OCI-LY3 (cell line): Measurements from ENCODE around the gene APOBEC3H.

ENCODE experiments used
- H2AFZ ChIP-seq: fragments of 200-600, 300-600 bp; shearing (Covaris generic); 2 replicates; pipeline ENCODE4 v1.6.0; 2014; ENCODE audit warnings: antibody characterized with exemption, low read depth, low read length
- H3K27ac ChIP-seq: fragments of 200-600, 300-600 bp; sonication (generic); 2 replicates; pipeline ENCODE4 v1.5.1; 2014; ENCODE audit warnings: mild to moderate bottlenecking, low read length, moderate library complexity, mixed read lengths
- H3K27me3 ChIP-seq: fragments of 200-600, 300-600 bp; sonication (generic); 2 replicates; pipeline ENCODE4 v1.6.1; 2014; ENCODE audit warnings: low read depth, low read length, mixed read lengths
- H3K36me3 ChIP-seq: fragments of 200-600, 300-600 bp; sonication (generic); replicated peaks from 2 replicates; pipeline ENCODE3; 2014; ENCODE audit warnings: low read depth, low read length, mixed read lengths
- H3K4me1 ChIP-seq: fragments of 300-600, 200-600 bp; sonication (generic); 2 replicates; pipeline ENCODE4 v1.6.1; 2014; ENCODE audit warnings: low read length, mixed read lengths
- H3K4me2 ChIP-seq: fragments of 200-600, 300-600 bp; sonication (generic); 2 replicates; pipeline ENCODE4 v1.6.1; 2014; ENCODE audit warnings: low read length, mixed read lengths
- H3K4me3 ChIP-seq: fragments of 300-600, 200-600 bp; sonication (generic); 2 replicates; pipeline ENCODE4 v1.5.1; 2014; ENCODE audit warnings: antibody characterized with exemption, mild to moderate bottlenecking, low read length, moderate library complexity
- H3K79me2 ChIP-seq: fragments of 300-600, 200-600 bp; shearing (Covaris generic); 2 replicates; pipeline ENCODE4 v1.6.1; 2014; ENCODE audit warnings: mild to moderate bottlenecking, low read length, mixed read lengths
- H3K9ac ChIP-seq: fragments of 300-600, 200-600 bp; shearing (Covaris generic); 2 replicates; pipeline ENCODE4 v1.6.0; 2014; ENCODE audit warnings: mild to moderate bottlenecking, low read length, moderate library complexity
- H3K9me3 ChIP-seq: fragments of 200-600, 300-600 bp; shearing (Covaris generic); 2 replicates; pipeline ENCODE4 v1.6.1; 2014; ENCODE audit warnings: low read length, mixed read lengths; ENCODE audit not compliant: insufficient read depth
- H4K20me1 ChIP-seq: fragments of 200-600, 300-600 bp; sonication (generic); 2 replicates; pipeline ENCODE4 v1.6.1; 2016; ENCODE audit warnings: low read length, mixed read lengths; ENCODE audit not compliant: insufficient read depth
- EZH2phosphoT487 ChIP-seq: fragments of 200-600 bp; shearing (Covaris generic); IDR thresholded peaks from 2 replicates; pipeline ENCODE4 v1.6.1; 2018; ENCODE audit warnings: antibody characterized with exemption, mixed run types, low read depth
- TF ChIP-seq, protein P1 (sequence below): fragments of 200-600, 300-600 bp; sonication (generic); IDR thresholded peaks from 2 replicates; pipeline ENCODE4 v1.5.1; 2014; ENCODE audit warnings: antibody characterized with exemption, low read length, low read depth

The APOBEC3H gene

DNA sequence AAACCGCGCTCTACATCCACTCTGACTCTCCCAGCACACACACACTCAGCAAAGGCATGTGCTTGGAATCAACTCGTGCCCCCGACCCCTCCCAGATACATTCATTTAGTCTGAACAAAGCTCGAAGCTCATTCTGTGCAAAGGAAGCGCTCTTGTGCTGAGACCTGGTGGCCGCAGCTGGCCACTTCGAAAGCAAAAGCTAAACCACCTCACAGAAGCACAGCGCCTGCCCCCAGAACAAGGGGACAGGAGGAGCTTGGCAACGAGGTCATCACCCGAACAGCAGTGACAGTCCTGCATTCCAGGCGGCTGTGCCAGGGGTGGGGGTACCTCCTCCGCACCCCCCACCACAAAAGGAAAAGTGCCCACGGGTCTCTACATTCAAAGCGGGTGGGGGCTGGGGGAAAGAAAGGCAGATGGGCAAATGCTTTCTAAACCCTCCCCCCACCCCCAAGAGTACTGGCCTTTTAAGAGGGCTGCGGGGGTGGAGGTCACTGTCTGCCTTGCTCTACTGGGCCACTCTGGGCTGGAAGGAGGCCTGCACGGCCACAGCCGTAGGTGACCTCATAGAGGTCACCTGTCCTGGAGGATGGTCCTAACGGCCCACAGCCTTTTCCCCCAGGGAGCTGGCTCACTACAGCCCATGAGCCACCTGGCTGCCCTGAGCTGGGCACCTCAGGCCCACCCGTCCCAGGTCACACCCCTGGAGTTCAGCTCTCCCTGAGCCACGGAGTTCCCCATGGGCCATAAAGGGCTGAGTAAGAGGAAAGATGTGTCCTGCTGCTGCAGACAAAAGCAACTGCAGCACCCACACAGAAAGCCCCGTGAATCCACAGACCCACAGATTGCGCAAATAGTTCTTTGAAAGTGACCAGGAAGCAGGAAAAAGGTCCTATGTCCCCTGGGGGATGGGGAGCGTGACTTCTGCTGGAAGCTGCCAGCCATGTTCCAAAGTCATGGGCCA is 34.1 kb downstream of the APOBEC3H start:
- Histone ChIP-seq H3K4me1 (no peaks in the 10 kb centered on the region), H4K20me1 (no peaks in the 10 kb centered on the region), H3K4me2 (no peak overlapping the region), H3K4me3 (no peak overlapping the region), H3K27me3 (peaks cover 15% of the 10 kb centered on the region), H3K36me3 (no peaks in the 10 kb centered on the region), H3K9ac (no peak overlapping the region), H2AFZ (no peak overlapping the region), H3K9me3 (no peaks in the 10 kb centered on the region), H3K79me2 (no peaks in the 10 kb centered on the region), H3K27ac (no peak overlapping the region)
- TF ChIP-seq, protein P1, sequence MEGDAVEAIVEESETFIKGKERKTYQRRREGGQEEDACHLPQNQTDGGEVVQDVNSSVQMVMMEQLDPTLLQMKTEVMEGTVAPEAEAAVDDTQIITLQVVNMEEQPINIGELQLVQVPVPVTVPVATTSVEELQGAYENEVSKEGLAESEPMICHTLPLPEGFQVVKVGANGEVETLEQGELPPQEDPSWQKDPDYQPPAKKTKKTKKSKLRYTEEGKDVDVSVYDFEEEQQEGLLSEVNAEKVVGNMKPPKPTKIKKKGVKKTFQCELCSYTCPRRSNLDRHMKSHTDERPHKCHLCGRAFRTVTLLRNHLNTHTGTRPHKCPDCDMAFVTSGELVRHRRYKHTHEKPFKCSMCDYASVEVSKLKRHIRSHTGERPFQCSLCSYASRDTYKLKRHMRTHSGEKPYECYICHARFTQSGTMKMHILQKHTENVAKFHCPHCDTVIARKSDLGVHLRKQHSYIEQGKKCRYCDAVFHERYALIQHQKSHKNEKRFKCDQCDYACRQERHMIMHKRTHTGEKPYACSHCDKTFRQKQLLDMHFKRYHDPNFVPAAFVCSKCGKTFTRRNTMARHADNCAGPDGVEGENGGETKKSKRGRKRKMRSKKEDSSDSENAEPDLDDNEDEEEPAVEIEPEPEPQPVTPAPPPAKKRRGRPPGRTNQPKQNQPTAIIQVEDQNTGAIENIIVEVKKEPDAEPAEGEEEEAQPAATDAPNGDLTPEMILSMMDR: no peak
- TF ChIP-seq EZH2phosphoT487: no peak

DNA sequence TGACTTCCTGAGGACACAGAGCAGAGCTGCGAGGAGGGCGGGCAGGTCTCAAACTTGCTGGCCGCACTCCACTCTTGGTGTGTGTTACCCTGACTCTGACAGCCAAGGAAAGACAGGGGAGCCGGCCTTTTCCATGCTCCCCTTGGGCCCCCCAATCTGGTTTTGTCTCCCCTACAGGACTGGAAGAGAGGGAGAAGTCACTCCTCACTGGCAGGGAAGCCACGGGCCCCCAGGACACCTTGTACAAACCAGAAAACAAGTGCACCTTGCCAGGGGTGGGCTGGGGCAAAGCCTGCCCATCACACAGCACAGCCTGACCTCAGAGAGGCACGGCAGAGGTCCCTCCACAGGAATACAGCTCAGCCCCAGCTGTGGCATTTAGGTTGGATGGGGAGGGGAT is 35.2 kb downstream of the APOBEC3H start:
- H3K4me1 ChIP-seq: no peaks in the 10 kb centered on the region
- no peak overlapping the region for H2AFZ ChIP-seq
- peaks cover 15% of the 10 kb centered on the region for H3K27me3 ChIP-seq
- no peaks in the 10 kb centered on the region for H3K9me3 ChIP-seq
- H3K79me2 ChIP-seq: no peaks in the 10 kb centered on the region
- no peaks in the 10 kb centered on the region for H4K20me1 ChIP-seq
- H3K4me2 ChIP-seq: no peak overlapping the region
- no peak overlapping the region for H3K9ac ChIP-seq
- H3K4me3 ChIP-seq: no peak overlapping the region
- TF ChIP-seq, protein P1: no peak
- no peak for TF ChIP-seq EZH2phosphoT487
- no peaks in the 10 kb centered on the region for H3K36me3 ChIP-seq
- H3K27ac ChIP-seq: no peak overlapping the region

DNA sequence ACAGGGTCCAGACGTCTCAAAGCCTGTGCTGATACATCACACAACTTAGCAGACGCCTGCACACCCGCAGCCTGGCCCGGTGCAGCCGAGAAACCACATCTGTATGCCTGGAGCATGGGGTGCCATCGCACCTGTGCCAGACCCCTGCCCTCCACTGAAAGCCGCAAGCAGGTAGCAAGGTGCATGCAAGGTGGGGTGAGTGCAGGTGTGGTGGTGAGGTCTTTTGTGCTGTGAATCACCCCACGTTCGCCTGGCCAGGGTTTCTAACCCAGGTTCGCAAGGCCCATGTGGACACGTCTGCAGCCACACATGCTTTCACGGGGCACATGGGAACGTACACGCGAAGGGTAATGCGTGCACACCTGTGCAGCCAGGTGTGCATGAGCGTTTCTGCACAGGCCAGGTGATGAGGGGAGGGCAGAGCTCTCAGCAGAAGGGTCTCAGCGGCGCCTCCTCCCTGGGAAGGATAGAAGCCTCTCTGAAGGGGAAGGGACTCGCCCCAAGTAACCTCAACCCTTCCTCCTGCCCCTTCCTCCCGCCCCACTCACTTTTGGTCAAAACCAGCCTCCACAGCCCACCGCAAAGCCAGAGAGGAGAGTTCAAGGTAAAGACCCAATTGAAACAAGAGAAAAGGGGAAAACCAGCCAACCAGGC is 36.0 kb downstream of the APOBEC3H start:
- Histone ChIP-seq H4K20me1 (no peaks in the 10 kb centered on the region), H3K79me2 (no peaks in the 10 kb centered on the region), H3K9me3 (no peaks in the 10 kb centered on the region), H3K4me3 (no peak overlapping the region), H3K27me3 (peaks cover 15% of the 10 kb centered on the region), H3K4me1 (no peaks in the 10 kb centered on the region), H2AFZ (no peak overlapping the region), H3K4me2 (no peak overlapping the region), H3K36me3 (no peaks in the 10 kb centered on the region), H3K9ac (no peak overlapping the region), H3K27ac (no peak overlapping the region)
- TF ChIP-seq, protein P1: no peak
- no peak for TF ChIP-seq EZH2phosphoT487

DNA sequence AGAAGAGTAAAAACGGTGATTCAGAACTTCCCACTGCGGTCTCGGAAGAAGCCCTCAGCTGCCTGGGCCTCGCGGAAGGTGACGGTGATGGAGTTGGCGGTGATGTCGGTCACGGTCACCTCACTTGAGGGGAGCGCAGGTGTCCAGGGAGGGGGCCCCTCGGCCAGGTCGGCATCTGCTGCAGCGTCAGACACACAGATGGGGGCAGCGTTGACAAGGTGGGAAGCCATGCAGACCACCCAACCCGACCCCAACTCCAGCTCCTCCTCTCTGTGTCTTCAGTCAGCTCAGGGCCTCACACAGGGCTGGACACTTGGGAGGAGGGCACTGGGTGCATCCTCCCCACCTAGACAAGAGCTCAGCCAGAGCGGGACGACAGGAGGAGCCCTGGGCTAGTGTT is 36.8 kb downstream of the APOBEC3H start:
- H3K9ac ChIP-seq: no peak overlapping the region
- no peak for TF ChIP-seq EZH2phosphoT487
- TF ChIP-seq, protein P1: no peak
- no peak overlapping the region for H2AFZ ChIP-seq
- no peaks in the 10 kb centered on the region for H3K9me3 ChIP-seq
- H3K79me2 ChIP-seq: no peaks in the 10 kb centered on the region
- H3K4me2 ChIP-seq: no peak overlapping the region
- no peak overlapping the region for H3K4me3 ChIP-seq
- H3K27me3 ChIP-seq: peaks cover 15% of the 10 kb centered on the region
- H3K27ac ChIP-seq: no peak overlapping the region
- no peaks in the 10 kb centered on the region for H3K4me1 ChIP-seq
- H4K20me1 ChIP-seq: no peaks in the 10 kb centered on the region
- H3K36me3 ChIP-seq: no peaks in the 10 kb centered on the region
